B cell (primary cell): ENCODE data around the gene HIP1. TPM values are rescaled to one million over a fixed set of nuclear protein-coding genes. Genes with fewer than 3 reads are reported as not detected.
A peak's percentile ranks its signal among the peaks of the same experiment; 100 is the strongest.

ENCODE experiments used
- ATAC-seq: fragments of 200-7000 bp; cut with Tn5 transposase; one replicate; pipeline ENCODE4 v1.10.0; 2021; ENCODE audit warnings: low read depth, mild to moderate bottlenecking, moderate number of reproducible peaks, moderate library complexity
- CTCF ChIA-PET: fragments of 350-600 bp; sonication (Branson Sonifier 250); formaldehyde crosslinking; loops from one replicate; lab custom pipeline; 2021; ENCODE audit warnings: antibody characterized with exemption, inconsistent platforms; lab: Charles Lee
- POLR2A ChIA-PET: fragments of 350-600 bp; sonication (Branson Sonifier 250); formaldehyde crosslinking; loops from one replicate; lab custom pipeline; 2021; ENCODE audit warnings: antibody characterized with exemption; lab: Charles Lee
- DNase-seq: peaks from one replicate; pipeline ENCODE4 v3.0.0; 2013
- H2AFZ ChIP-seq: 2 replicates; pipeline ENCODE4 v1.6.1; 2012; ENCODE audit warnings: mild to moderate bottlenecking, low read depth, low read length; ENCODE audit not compliant: insufficient read depth, poor library complexity, severe bottlenecking
- H3K27ac ChIP-seq, 2 donors: 1 replicate in 1 of 2; 2 replicates in 1 of 2; pipeline ENCODE4 v1.5.1; 2012 to 2013; ENCODE audit warnings: low read length in 2 of 2, mild to moderate bottlenecking in 2 of 2, moderate library complexity in 1 of 2
- H3K27me3 ChIP-seq, 4 experiments: fragments of 200-600 bp in 1 of 4; sonication (generic) in 1 of 4; replicated peaks in 1 of 4; 1 replicate in 2 of 4; 2 replicates in 2 of 4; pipeline versions ENCODE4 v1.6.1 to v1.7.0; 2013 to 2016; ENCODE audit warnings: low read length in 3 of 4, mild to moderate bottlenecking in 2 of 4, mixed read lengths in 1 of 4, moderate library complexity in 1 of 4; ENCODE audit not compliant: insufficient read depth in 4 of 4, control insufficient read depth in 3 of 4; ENCODE audit errors: control extremely low read depth in 1 of 4
- H3K36me3 ChIP-seq, 2 experiments: replicated peaks in 1 of 2; 1 replicate in 1 of 2; 2 replicates in 1 of 2; pipeline versions ENCODE4 v1.6.1 to v1.7.1; 2013; ENCODE audit warnings: low read length in 1 of 2; ENCODE audit not compliant: insufficient read depth in 2 of 2, control insufficient read depth in 1 of 2; ENCODE audit errors: control extremely low read depth in 1 of 2, extremely low read depth in 1 of 2
- H3K4me1 ChIP-seq, 2 donors: fragments of 200-600 bp in 1 of 2; sonication (generic) in 1 of 2; 1 replicate in 1 of 2; 2 replicates in 1 of 2; pipeline versions ENCODE4 v1.5.1 to v1.6.1; 2013 to 2017; ENCODE audit warnings: low read length in 2 of 2; ENCODE audit not compliant: control insufficient read depth in 2 of 2, insufficient read depth in 2 of 2
- H3K4me2 ChIP-seq: replicated peaks from 2 replicates; pipeline ENCODE3; 2012; ENCODE audit warnings: mild to moderate bottlenecking, low read depth, low read length; ENCODE audit not compliant: poor library complexity, severe bottlenecking
- H3K4me3 ChIP-seq, 5 experiments: fragments of 200-600 bp in 1 of 5; sonication (generic) in 1 of 5; 1 replicate in 3 of 5; 2 replicates in 2 of 5; pipeline versions ENCODE4 v1.5.1 to v1.7.0; 2011 to 2016; ENCODE audit warnings: low read length in 4 of 5, mild to moderate bottlenecking in 4 of 5, low read depth in 2 of 5, control low read depth in 1 of 5, moderate library complexity in 1 of 5; ENCODE audit not compliant: insufficient read depth in 1 of 5; ENCODE audit errors: control extremely low read depth in 1 of 5, extremely low read depth in 1 of 5
- H3K79me2 ChIP-seq: fragments of 200-600 bp; sonication (generic); one replicate; pipeline ENCODE4 v1.6.0; 2016; ENCODE audit warnings: low read length; ENCODE audit not compliant: control insufficient read depth, insufficient read depth
- H3K9ac ChIP-seq: fragments of 200-600 bp; sonication (generic); 2 replicates; pipeline ENCODE4 v1.6.1; 2017; ENCODE audit warnings: mild to moderate bottlenecking, low read length, moderate library complexity
- H3K9me3 ChIP-seq, 3 donors: one replicate each; pipeline versions ENCODE4 v1.6.1 to v1.7.1; 2013; ENCODE audit warnings: low read length in 2 of 3; ENCODE audit not compliant: control insufficient read depth in 2 of 3, insufficient read depth in 1 of 3; ENCODE audit errors: control extremely low read depth in 1 of 3
- H4K20me1 ChIP-seq: 2 replicates; pipeline ENCODE4 v1.6.0; 2012; ENCODE audit warnings: mild to moderate bottlenecking, low read length; ENCODE audit not compliant: insufficient read depth, control insufficient read depth, poor library complexity, severe bottlenecking
- H3K27ac Mint-ChIP-seq: one replicate; pipeline ENCODE4 v1.8.0; 2021; ENCODE audit warnings: mixed read lengths
- H3K27me3 Mint-ChIP-seq: one replicate; pipeline ENCODE4 v1.8.0; 2021; ENCODE audit warnings: mixed read lengths
- H3K4me1 Mint-ChIP-seq: one replicate; pipeline ENCODE4 v1.8.0; 2021; ENCODE audit warnings: mixed read lengths
- H3K4me3 Mint-ChIP-seq: one replicate; pipeline ENCODE4 v1.8.0; 2021; ENCODE audit warnings: mixed read lengths
- H3K9me3 Mint-ChIP-seq: one replicate; pipeline ENCODE4 v1.8.0; 2022; ENCODE audit warnings: mixed read lengths; ENCODE audit not compliant: insufficient read depth
- EZH2 ChIP-seq: IDR thresholded peaks from 2 replicates; pipeline ENCODE4 v1.6.1; 2012; ENCODE audit warnings: borderline replicate concordance, low read depth, mild to moderate bottlenecking, moderate library complexity, low read length; ENCODE audit not compliant: insufficient read depth, poor library complexity, severe bottlenecking
- WGBS: methylation state at CpG from one replicate; pipeline ENCODE4 v1.1.5; 2013; ENCODE audit warnings: missing lambda C conversion rate; ENCODE audit not compliant: insufficient coverage; 5-methylcytosine and 5-hydroxymethylcytosine counted together
- intact Hi-C: fragments of 100-400 bp; cut with micrococcal nuclease; formaldehyde crosslinking; loops from one replicate; pipeline ENCODE4 v1.10.0; 2022
- polyA plus RNA-seq: library from polyadenylated mRNA; depleted of rRNA; stranded (reverse); fragments of >200 nt; gene quantifications from 2 replicates; pipeline ENCODE4 v1.2.3, GENCODE V29; 2012
- total RNA-seq, 2 donors: library from RNA; stranded (reverse); fragments of 120-200 nt in 1 of 2; gene quantifications; 1 replicate in 1 of 2; 2 replicates in 1 of 2; pipeline versions ENCODE4 v1.2.3 to v1.2.4, GENCODE V29; 2013 to 2022
- TF ChIP-seq, protein P1 (sequence below): fragments of 200-600 bp; IDR thresholded peaks from one replicate; pipeline ENCODE4 v1.8.0; 2022; ENCODE audit warnings: antibody characterized with exemption, mild to moderate bottlenecking

HIP1 gene
- total and polyA plus RNA-seq, 2 donors (not counting 1 experiment from before 2014, with no cell fraction given), result 6.5 to 16.7 TPM

DNA sequence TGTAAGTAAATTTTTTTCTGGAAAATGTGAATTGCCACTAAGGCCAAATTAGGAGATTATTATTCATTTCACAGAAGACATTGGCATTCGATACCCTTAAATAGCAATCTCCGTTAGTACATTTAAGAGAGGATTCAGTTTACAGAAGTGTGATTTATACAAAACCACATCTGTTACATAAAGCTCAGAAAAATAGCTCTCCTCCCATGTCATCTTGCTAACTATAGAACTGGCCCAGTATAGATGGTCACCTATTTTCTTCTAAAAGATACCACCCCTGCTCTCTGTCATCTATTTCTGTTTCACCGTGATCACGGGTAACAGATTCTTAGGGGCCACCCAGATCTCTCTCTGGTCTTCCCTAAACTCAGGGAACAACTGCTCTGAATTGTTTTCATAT is 119.1 kb downstream of the HIP1 start:
- ATAC-seq, result no peak
- no peak for TF ChIP-seq EZH2
- TF ChIP-seq, protein P1, sequence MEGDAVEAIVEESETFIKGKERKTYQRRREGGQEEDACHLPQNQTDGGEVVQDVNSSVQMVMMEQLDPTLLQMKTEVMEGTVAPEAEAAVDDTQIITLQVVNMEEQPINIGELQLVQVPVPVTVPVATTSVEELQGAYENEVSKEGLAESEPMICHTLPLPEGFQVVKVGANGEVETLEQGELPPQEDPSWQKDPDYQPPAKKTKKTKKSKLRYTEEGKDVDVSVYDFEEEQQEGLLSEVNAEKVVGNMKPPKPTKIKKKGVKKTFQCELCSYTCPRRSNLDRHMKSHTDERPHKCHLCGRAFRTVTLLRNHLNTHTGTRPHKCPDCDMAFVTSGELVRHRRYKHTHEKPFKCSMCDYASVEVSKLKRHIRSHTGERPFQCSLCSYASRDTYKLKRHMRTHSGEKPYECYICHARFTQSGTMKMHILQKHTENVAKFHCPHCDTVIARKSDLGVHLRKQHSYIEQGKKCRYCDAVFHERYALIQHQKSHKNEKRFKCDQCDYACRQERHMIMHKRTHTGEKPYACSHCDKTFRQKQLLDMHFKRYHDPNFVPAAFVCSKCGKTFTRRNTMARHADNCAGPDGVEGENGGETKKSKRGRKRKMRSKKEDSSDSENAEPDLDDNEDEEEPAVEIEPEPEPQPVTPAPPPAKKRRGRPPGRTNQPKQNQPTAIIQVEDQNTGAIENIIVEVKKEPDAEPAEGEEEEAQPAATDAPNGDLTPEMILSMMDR, result no peak
- Mint-ChIP-seq H3K27me3 (no peaks in the 10 kb centered on the region), H3K27ac (peak overlapping the region; percentile 55), H3K4me1 (peaks cover 69% of the 10 kb centered on the region), H3K9me3 (no peaks in the 10 kb centered on the region), H3K4me3 (no peak overlapping the region)
- 0% methylated on average over 2 of the region's 4 CpGs for WGBS
- H3K4me3 ChIP-seq, result no peak overlapping the region
- peak overlapping the region; percentile 9 for H3K4me2 ChIP-seq
- ChIA-PET CTCF (interaction anchor here (1.8 kb wide), 1 partner anchor 9 kb away, joined by 5 read pairs; no protein-coding TSS in a partner anchor), POLR2A (interaction anchor here (0.6 kb wide), 1 partner anchor 45 kb away, joined by 5 read pairs; no protein-coding TSS in a partner anchor)
- H3K9me3 ChIP-seq, result peaks cover 0 to 13% (median 0%) of the 10 kb centered on the region in 3 donors
- H2AFZ ChIP-seq, result peak overlapping the region; percentile 3
- no peaks in the 10 kb centered on the region for H4K20me1 ChIP-seq
- no peaks in the 10 kb centered on the region for H3K27me3 ChIP-seq
- intact Hi-C loops, result loop anchor here (2.0 kb wide), 2 partner anchors 43 to 119 kb away; partner anchors contain the start of gene HIP1
- H3K27ac ChIP-seq, result no peak overlapping the region
- DNase-seq, result no peak
- H3K36me3 ChIP-seq, result no peaks in the 10 kb centered on the region
- H3K4me1 ChIP-seq, result peaks cover 53 to 62% of the 10 kb centered on the region in 2 donors
- H3K79me2 ChIP-seq, result no peaks in the 10 kb centered on the region
- H3K9ac ChIP-seq, result no peak overlapping the region

DNA sequence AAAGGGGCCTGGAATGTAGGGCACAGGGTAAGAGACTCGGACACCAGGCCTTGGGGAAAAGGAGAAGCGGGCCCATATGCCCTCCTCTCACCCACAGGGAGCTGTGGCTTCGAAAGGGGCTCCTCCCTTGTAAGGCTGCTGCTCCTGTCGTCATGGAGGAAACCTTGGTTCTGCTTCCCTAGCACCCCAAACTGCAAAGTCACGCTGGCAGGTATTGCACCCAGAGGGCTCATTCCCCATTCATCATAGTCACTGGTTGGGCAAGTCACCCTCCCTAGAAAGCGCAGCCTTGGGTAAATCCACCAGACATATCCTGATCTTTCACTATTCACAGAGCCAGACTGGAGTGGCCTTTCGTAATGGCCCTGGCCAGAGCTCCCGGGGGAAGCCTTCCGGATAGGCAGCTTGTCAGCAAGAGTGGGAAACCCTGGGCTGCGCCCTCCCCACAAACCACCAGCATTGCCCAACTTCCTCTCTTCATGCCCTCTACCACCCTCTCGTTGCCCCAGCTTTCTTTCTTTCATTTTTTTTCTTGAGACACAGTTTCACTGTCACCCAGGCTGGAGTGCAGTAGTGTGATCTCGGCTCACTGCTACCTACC is 121.0 kb downstream of the HIP1 start:
- DNase-seq (peak; percentile 76), ATAC-seq (peak; percentile 73)
- peaks cover 53 to 58% of the 10 kb centered on the region in 2 donors for H3K4me1 ChIP-seq
- peak overlapping the region; percentile 71 for H3K4me2 ChIP-seq
- peak overlapping the region; percentile 11 to 47 for H3K27ac ChIP-seq
- H3K27ac Mint-ChIP-seq, result peak overlapping the region; percentile 95
- no peaks in the 10 kb centered on the region for H3K27me3 Mint-ChIP-seq
- POLR2A ChIA-PET, result no interaction called here
- H3K4me3 ChIP-seq, result peak overlapping the region in 3 of 5 experiments; percentile 6 to 51 (median 38)
- 1% methylated on average over 10 of the region's 12 CpGs for WGBS
- peak overlapping the region; percentile 69 for H2AFZ ChIP-seq
- H3K4me1 Mint-ChIP-seq, result peaks cover 54% of the 10 kb centered on the region
- H3K79me2 ChIP-seq, result no peaks in the 10 kb centered on the region
- no peak for TF ChIP-seq EZH2
- TF ChIP-seq, protein P1, result no peak
- H3K9ac ChIP-seq, result peak overlapping the region; percentile 30
- no peaks in the 10 kb centered on the region for H4K20me1 ChIP-seq
- no peaks in the 10 kb centered on the region for H3K9me3 Mint-ChIP-seq
- peak overlapping the region; percentile 89 for H3K4me3 Mint-ChIP-seq
- intact Hi-C loops, result no loop called here
- H3K36me3 ChIP-seq, result no peaks in the 10 kb centered on the region
- CTCF ChIA-PET, result interaction anchor here (0.9 to 1.6 kb wide), 5 partner anchors 26 to 145 kb away, joined by 3 to 5 read pairs (median 4); no protein-coding TSS in a partner anchor
- peaks cover 0 to 13% (median 0%) of the 10 kb centered on the region in 3 donors for H3K9me3 ChIP-seq
- H3K27me3 ChIP-seq, result no peaks in the 10 kb centered on the region
